ENCODE measurements around the gene TLE6.
A peak's percentile ranks its signal among the peaks of the same experiment; 100 is the strongest.
"Not testable (repeated sequence)": the region's sequence is repeated elsewhere in the genome, so short reads cannot be mapped to it uniquely, and the experiment has no call there.

TLE6 gene

GRCh38 chr19:2977001-2977745 lies at the start of gene TLE6:
TSS of gene TLE6 (plus strand) at chr19:2977564. CDS start at chr19:2978234, 670 bp downstream.
- DNase-seq, result peak; percentile 93

- no peak for DNase-seq
These were observed 43.9 kb upstream of the TLE6 start for GRCh38 chr19:2933490-2933910.

- DNase-seq, result not testable (repeated sequence)
These were observed 41.5 kb upstream of the TLE6 start for GRCh38 chr19:2935863-2936262.

- no peak for DNase-seq
These were observed 34.3 kb upstream of the TLE6 start for GRCh38 chr19:2942928-2943640.

GRCh38 chr19:2944403-2944774 lies 33.0 kb upstream of the TLE6 start:
- DNase-seq, result no peak

- peak; percentile 99 for DNase-seq
These were observed 32.4 kb upstream of the TLE6 start, which contains the start of gene ZNF77 for GRCh38 chr19:2944775-2945574. TSS of gene ZNF77 (minus strand) at chr19:2944971. CDS start at chr19:2944840, 131 bp downstream.

GRCh38 chr19:2945575-2946184 lies 31.7 kb upstream of the TLE6 start:
- no peak for DNase-seq

GRCh38 chr19:2949939-2950285 lies 27.5 kb upstream of the TLE6 start:
- no peak for DNase-seq

GRCh38 chr19:2950286-2951124 lies 26.9 kb upstream of the TLE6 start:
- peak; percentile 99 for DNase-seq

- no peak for DNase-seq
These were observed 24.3 kb upstream of the TLE6 start for GRCh38 chr19:2952953-2953481.

- no peak for DNase-seq
These were observed 20.2 kb upstream of the TLE6 start for GRCh38 chr19:2957160-2957559.

- no peak for DNase-seq
These were observed 17.2 kb upstream of the TLE6 start for GRCh38 chr19:2960120-2960519.

GRCh38 chr19:2962018-2962670 lies 15.2 kb upstream of the TLE6 start:
- DNase-seq, result peak; percentile 40

GRCh38 chr19:2963122-2963521 lies 14.2 kb upstream of the TLE6 start:
- no peak for DNase-seq

GRCh38 chr19:2963631-2964030 lies 13.7 kb upstream of the TLE6 start:
- DNase-seq, result not testable (repeated sequence)

GRCh38 chr19:2964874-2965273 lies 12.5 kb upstream of the TLE6 start:
- DNase-seq, result no peak

- DNase-seq, result no peak
These were observed 9.4 kb upstream of the TLE6 start for GRCh38 chr19:2967972-2968371.

GRCh38 chr19:2969104-2969504 lies 8.3 kb upstream of the TLE6 start:
- no peak for DNase-seq

- DNase-seq, result no peak
These were observed 7.0 kb upstream of the TLE6 start for GRCh38 chr19:2970201-2970835.

GRCh38 chr19:2973229-2973628 lies 4.1 kb upstream of the TLE6 start:
- DNase-seq, result no peak

Data from NCI-H524 treated with DMSO at 0.1 percent for 48 hours (cell line).